ENCODE measurements around the gene SNX25.

SNX25 gene

GRCh38 chr4:185221912-185222311, 12.5 kb downstream of the SNX25 start:
- peaks cover 5% of the 10 kb centered on the region for H3K4me1 ChIP-seq (ENCODE audit: control insufficient read depth, insufficient read depth, low read length)
- no peak overlapping the region for H3K9ac ChIP-seq (ENCODE audit: low read depth, low read length)
- no peak overlapping the region for H3K4me3 ChIP-seq (ENCODE audit: low read depth, low read length)
- no peaks in the 10 kb centered on the region for H3K36me3 ChIP-seq (ENCODE audit: control insufficient read depth, insufficient read depth, low read length)
- no peaks in the 10 kb centered on the region for H3K9me3 ChIP-seq (ENCODE audit: control insufficient read depth, insufficient read depth, low read length)
- H3K27me3 ChIP-seq (ENCODE audit: control insufficient read depth, insufficient read depth, low read length) = no peaks in the 10 kb centered on the region

GRCh38 chr4:185222598-185222997, 13.2 kb downstream of the SNX25 start:
- Histone ChIP-seq H3K9me3 (ENCODE audit: control insufficient read depth, insufficient read depth, low read length) (no peaks in the 10 kb centered on the region), H3K27me3 (ENCODE audit: control insufficient read depth, insufficient read depth, low read length) (no peaks in the 10 kb centered on the region), H3K4me1 (ENCODE audit: control insufficient read depth, insufficient read depth, low read length) (no peaks in the 10 kb centered on the region), H3K36me3 (ENCODE audit: control insufficient read depth, insufficient read depth, low read length) (no peaks in the 10 kb centered on the region), H3K9ac (ENCODE audit: low read depth, low read length) (no peak overlapping the region), H3K4me3 (ENCODE audit: low read depth, low read length) (no peak overlapping the region)

GRCh38 chr4:185224597-185224996, 15.2 kb downstream of the SNX25 start:
- Histone ChIP-seq H3K9me3 (ENCODE audit: control insufficient read depth, insufficient read depth, low read length) (no peaks in the 10 kb centered on the region), H3K36me3 (ENCODE audit: control insufficient read depth, insufficient read depth, low read length) (no peaks in the 10 kb centered on the region), H3K9ac (ENCODE audit: low read depth, low read length) (no peak overlapping the region), H3K4me3 (ENCODE audit: low read depth, low read length) (no peak overlapping the region), H3K27me3 (ENCODE audit: control insufficient read depth, insufficient read depth, low read length) (no peaks in the 10 kb centered on the region), H3K4me1 (ENCODE audit: control insufficient read depth, insufficient read depth, low read length) (no peaks in the 10 kb centered on the region)

GRCh38 chr4:185225940-185226339, 16.5 kb downstream of the SNX25 start:
- Histone ChIP-seq H3K27me3 (ENCODE audit: control insufficient read depth, insufficient read depth, low read length) (no peaks in the 10 kb centered on the region), H3K4me1 (ENCODE audit: control insufficient read depth, insufficient read depth, low read length) (no peaks in the 10 kb centered on the region), H3K4me3 (ENCODE audit: low read depth, low read length) (no peak overlapping the region), H3K9ac (ENCODE audit: low read depth, low read length) (no peak overlapping the region), H3K36me3 (ENCODE audit: control insufficient read depth, insufficient read depth, low read length) (no peaks in the 10 kb centered on the region), H3K9me3 (ENCODE audit: control insufficient read depth, insufficient read depth, low read length) (no peaks in the 10 kb centered on the region)

GRCh38 chr4:185227131-185227551, 17.7 kb downstream of the SNX25 start:
- Histone ChIP-seq H3K27me3 (ENCODE audit: control insufficient read depth, insufficient read depth, low read length) (no peaks in the 10 kb centered on the region), H3K4me3 (ENCODE audit: low read depth, low read length) (no peak overlapping the region), H3K4me1 (ENCODE audit: control insufficient read depth, insufficient read depth, low read length) (no peaks in the 10 kb centered on the region), H3K36me3 (ENCODE audit: control insufficient read depth, insufficient read depth, low read length) (no peaks in the 10 kb centered on the region), H3K9me3 (ENCODE audit: control insufficient read depth, insufficient read depth, low read length) (no peaks in the 10 kb centered on the region), H3K9ac (ENCODE audit: low read depth, low read length) (no peak overlapping the region)

GRCh38 chr4:185227713-185228278, 18.4 kb downstream of the SNX25 start:
- H3K36me3 ChIP-seq (ENCODE audit: control insufficient read depth, insufficient read depth, low read length) = no peaks in the 10 kb centered on the region
- H3K4me3 ChIP-seq (ENCODE audit: low read depth, low read length) = no peak overlapping the region
- H3K9ac ChIP-seq (ENCODE audit: low read depth, low read length) = no peak overlapping the region
- H3K9me3 ChIP-seq (ENCODE audit: control insufficient read depth, insufficient read depth, low read length) = no peaks in the 10 kb centered on the region
- H3K4me1 ChIP-seq (ENCODE audit: control insufficient read depth, insufficient read depth, low read length) = no peaks in the 10 kb centered on the region
- no peaks in the 10 kb centered on the region for H3K27me3 ChIP-seq (ENCODE audit: control insufficient read depth, insufficient read depth, low read length)

GRCh38 chr4:185229021-185229818, 19.8 kb downstream of the SNX25 start:
- Histone ChIP-seq H3K9ac (ENCODE audit: low read depth, low read length) (no peak overlapping the region), H3K27me3 (ENCODE audit: control insufficient read depth, insufficient read depth, low read length) (no peaks in the 10 kb centered on the region), H3K36me3 (ENCODE audit: control insufficient read depth, insufficient read depth, low read length) (no peaks in the 10 kb centered on the region), H3K9me3 (ENCODE audit: control insufficient read depth, insufficient read depth, low read length) (no peaks in the 10 kb centered on the region), H3K4me3 (ENCODE audit: low read depth, low read length) (no peak overlapping the region), H3K4me1 (ENCODE audit: control insufficient read depth, insufficient read depth, low read length) (no peaks in the 10 kb centered on the region)

- Histone ChIP-seq H3K9me3 (ENCODE audit: control insufficient read depth, insufficient read depth, low read length) (no peaks in the 10 kb centered on the region), H3K4me3 (ENCODE audit: low read depth, low read length) (no peak overlapping the region), H3K4me1 (ENCODE audit: control insufficient read depth, insufficient read depth, low read length) (no peaks in the 10 kb centered on the region), H3K36me3 (ENCODE audit: control insufficient read depth, insufficient read depth, low read length) (no peaks in the 10 kb centered on the region), H3K27me3 (ENCODE audit: control insufficient read depth, insufficient read depth, low read length) (no peaks in the 10 kb centered on the region), H3K9ac (ENCODE audit: low read depth, low read length) (no peak overlapping the region)
Observed at GRCh38 chr4:185232370-185232769, 23.0 kb downstream of the SNX25 start.

- Histone ChIP-seq H3K9me3 (ENCODE audit: control insufficient read depth, insufficient read depth, low read length) (no peaks in the 10 kb centered on the region), H3K9ac (ENCODE audit: low read depth, low read length) (no peak overlapping the region), H3K4me1 (ENCODE audit: control insufficient read depth, insufficient read depth, low read length) (no peaks in the 10 kb centered on the region), H3K36me3 (ENCODE audit: control insufficient read depth, insufficient read depth, low read length) (no peaks in the 10 kb centered on the region), H3K27me3 (ENCODE audit: control insufficient read depth, insufficient read depth, low read length) (no peaks in the 10 kb centered on the region), H3K4me3 (ENCODE audit: low read depth, low read length) (no peak overlapping the region)
Observed at GRCh38 chr4:185235119-185235842, 25.9 kb downstream of the SNX25 start.

- no peaks in the 10 kb centered on the region for H3K36me3 ChIP-seq (ENCODE audit: control insufficient read depth, insufficient read depth, low read length)
- H3K4me3 ChIP-seq (ENCODE audit: low read depth, low read length) = no peak overlapping the region
- H3K27me3 ChIP-seq (ENCODE audit: control insufficient read depth, insufficient read depth, low read length) = no peaks in the 10 kb centered on the region
- no peak overlapping the region for H3K9ac ChIP-seq (ENCODE audit: low read depth, low read length)
- H3K9me3 ChIP-seq (ENCODE audit: control insufficient read depth, insufficient read depth, low read length) = no peaks in the 10 kb centered on the region
- H3K4me1 ChIP-seq (ENCODE audit: control insufficient read depth, insufficient read depth, low read length) = no peaks in the 10 kb centered on the region
Observed at GRCh38 chr4:185235843-185236503, 26.6 kb downstream of the SNX25 start.

- Histone ChIP-seq H3K4me1 (ENCODE audit: control insufficient read depth, insufficient read depth, low read length) (no peaks in the 10 kb centered on the region), H3K36me3 (ENCODE audit: control insufficient read depth, insufficient read depth, low read length) (no peaks in the 10 kb centered on the region), H3K4me3 (ENCODE audit: low read depth, low read length) (no peak overlapping the region), H3K9ac (ENCODE audit: low read depth, low read length) (no peak overlapping the region), H3K9me3 (ENCODE audit: control insufficient read depth, insufficient read depth, low read length) (no peaks in the 10 kb centered on the region), H3K27me3 (ENCODE audit: control insufficient read depth, insufficient read depth, low read length) (no peaks in the 10 kb centered on the region)
Observed at GRCh38 chr4:185237175-185237574, 27.8 kb downstream of the SNX25 start.

Measured in iPS-15b (cell line).